GM10266 (cell line): ENCODE results near the gene PRKCZ.

Experiments used
- DNase-seq: peaks from one replicate; pipeline ENCODE4 v3.0.0; 2012; ENCODE audit errors: extremely low spot score
- TF ChIP-seq, protein P1 (sequence below): IDR thresholded peaks from 2 replicates; pipeline ENCODE4 v1.5.1; 2012; ENCODE audit warnings: mild to moderate bottlenecking, low read depth; ENCODE audit not compliant: control insufficient read depth, insufficient read depth; ENCODE audit errors: missing control alignments

Gene PRKCZ

DNA sequence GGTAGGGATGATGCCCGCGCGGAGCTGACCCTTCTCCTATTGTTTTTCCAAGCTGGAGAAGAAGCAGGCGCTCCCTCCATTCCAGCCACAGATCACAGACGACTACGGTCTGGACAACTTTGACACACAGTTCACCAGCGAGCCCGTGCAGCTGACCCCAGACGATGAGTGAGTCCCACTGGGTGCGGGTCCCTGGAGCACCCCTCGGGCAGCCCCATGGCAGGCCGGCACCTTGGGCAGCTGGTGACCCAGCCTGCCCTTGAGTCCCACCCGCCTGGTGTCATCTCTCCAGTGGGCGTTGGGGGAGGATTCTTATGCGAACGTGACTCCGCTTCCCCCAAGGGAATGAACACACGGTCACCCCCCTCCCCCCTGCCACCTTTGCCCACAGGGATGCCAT is 134.3 kb downstream of the PRKCZ start:
- TF ChIP-seq, protein P1, sequence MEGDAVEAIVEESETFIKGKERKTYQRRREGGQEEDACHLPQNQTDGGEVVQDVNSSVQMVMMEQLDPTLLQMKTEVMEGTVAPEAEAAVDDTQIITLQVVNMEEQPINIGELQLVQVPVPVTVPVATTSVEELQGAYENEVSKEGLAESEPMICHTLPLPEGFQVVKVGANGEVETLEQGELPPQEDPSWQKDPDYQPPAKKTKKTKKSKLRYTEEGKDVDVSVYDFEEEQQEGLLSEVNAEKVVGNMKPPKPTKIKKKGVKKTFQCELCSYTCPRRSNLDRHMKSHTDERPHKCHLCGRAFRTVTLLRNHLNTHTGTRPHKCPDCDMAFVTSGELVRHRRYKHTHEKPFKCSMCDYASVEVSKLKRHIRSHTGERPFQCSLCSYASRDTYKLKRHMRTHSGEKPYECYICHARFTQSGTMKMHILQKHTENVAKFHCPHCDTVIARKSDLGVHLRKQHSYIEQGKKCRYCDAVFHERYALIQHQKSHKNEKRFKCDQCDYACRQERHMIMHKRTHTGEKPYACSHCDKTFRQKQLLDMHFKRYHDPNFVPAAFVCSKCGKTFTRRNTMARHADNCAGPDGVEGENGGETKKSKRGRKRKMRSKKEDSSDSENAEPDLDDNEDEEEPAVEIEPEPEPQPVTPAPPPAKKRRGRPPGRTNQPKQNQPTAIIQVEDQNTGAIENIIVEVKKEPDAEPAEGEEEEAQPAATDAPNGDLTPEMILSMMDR: no peak
- DNase-seq: no peak

DNA sequence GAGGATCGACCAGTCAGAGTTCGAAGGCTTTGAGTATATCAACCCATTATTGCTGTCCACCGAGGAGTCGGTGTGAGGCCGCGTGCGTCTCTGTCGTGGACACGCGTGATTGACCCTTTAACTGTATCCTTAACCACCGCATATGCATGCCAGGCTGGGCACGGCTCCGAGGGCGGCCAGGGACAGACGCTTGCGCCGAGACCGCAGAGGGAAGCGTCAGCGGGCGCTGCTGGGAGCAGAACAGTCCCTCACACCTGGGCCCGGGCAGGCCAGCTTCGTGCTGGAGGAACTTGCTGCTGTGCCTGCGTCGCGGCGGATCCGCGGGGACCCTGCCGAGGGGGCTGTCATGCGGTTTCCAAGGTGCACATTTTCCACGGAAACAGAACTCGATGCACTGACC is 134.7 kb downstream of the PRKCZ start:
- DNase-seq: no peak
- TF ChIP-seq, protein P1: no peak

DNA sequence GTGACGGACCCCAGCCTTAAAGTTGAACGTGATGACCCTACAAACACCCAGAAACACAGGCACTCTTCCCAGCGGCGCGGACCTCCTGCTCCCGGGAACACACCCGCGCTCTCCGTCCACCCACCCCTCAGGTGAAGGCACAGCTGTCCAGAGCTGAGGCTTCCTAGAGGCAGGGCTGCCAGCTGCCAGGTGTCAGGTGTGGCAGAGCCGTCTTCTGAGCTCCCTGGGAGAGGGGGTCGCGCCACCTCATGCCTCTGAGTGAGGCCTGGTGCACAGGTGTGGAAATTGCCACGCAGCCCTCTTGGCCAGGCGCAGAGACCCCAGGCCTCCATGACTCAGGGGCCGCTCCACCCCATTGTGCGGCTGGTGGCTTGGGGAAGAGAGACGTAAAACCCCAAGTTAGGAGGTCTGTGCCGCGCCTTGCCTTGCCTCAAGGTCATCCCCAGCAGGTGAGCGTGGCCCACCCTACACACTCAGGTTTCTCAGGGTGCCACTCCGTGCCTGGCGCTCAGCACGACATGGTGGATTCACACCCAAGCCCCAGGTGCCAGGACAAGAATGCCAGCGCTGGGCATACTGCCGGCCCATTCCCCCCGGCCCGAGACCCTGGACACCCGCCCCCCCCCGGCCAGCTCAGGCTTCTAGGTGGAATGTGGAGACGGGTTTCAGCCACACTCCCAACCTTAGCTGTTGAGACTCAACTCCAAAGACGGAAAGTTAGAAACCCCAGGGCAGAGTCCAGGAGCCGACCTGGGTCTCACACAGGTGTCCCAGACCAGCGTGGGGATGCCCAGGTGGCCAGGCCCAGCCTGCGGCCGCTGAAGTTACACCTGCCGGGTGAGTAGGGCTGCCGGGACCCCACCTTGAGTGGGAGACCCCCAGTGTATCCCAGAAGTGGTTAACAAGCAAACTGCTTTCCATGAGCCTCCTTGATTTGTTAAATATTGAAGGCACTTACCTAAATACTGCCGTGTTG is 136.0 kb downstream of the PRKCZ start:
- no peak for DNase-seq
- TF ChIP-seq, protein P1: no peak

DNA sequence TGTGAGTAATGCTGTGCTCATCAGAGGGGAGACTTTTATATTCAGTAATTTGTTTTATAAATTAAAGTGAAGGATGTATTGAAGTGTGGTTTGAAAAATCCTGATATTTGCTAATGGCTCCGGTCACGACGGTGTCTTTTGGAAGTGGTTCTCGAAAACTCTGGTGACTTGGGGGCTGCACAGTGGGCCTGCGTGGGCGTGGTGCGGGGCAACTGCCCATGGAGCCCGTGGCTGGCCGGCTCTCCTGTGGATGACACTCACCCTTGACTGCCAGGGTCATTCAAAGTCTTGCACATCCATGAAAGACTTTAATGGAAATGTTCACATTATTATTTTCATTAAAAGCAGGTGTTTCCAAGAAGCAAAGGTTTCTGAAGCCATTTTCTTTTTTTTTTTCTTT is 136.7 kb downstream of the PRKCZ start:
- DNase-seq: no peak
- TF ChIP-seq, protein P1: no peak

DNA sequence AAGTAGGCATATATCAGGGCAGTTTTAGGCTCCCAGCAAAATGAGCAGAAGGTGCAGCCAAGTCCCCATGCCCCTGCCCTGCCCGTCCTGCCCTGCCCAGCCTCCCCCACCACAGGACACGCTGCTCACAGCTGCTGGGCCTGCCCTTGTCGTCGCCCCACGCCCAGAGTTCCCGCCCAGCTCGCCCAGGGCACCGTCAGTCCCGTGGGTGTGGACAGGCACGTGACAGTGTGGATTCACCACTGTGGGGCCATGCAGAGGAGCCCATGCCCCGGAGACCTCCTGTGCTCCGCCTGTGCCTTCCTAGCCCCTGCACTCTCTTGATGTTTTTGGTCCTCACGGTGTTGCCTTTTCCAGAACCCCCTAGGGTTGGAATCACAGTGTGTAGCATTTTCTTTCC is 137.4 kb downstream of the PRKCZ start:
- no peak for DNase-seq
- TF ChIP-seq, protein P1: no peak

DNA sequence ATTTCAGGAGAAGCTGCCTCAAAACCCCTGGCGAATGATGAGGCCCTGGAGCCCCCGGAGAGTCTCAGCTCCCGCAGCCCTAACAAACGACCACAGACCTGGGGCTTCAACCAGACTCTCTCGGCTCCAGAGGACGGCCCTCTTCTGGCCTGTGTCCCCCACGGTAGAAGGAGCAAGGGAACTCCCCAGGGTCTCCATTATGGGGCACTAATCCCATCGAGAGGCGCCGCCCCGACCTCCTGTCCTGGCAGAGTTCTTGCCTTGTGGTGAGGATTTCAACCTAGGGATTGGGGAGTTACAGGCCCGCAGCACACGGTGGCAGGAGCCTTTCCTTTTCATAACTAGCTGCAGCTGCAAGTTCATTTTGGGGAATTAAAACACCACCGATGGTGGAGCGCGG is 138.1 kb downstream of the PRKCZ start:
- TF ChIP-seq, protein P1: no peak

DNA sequence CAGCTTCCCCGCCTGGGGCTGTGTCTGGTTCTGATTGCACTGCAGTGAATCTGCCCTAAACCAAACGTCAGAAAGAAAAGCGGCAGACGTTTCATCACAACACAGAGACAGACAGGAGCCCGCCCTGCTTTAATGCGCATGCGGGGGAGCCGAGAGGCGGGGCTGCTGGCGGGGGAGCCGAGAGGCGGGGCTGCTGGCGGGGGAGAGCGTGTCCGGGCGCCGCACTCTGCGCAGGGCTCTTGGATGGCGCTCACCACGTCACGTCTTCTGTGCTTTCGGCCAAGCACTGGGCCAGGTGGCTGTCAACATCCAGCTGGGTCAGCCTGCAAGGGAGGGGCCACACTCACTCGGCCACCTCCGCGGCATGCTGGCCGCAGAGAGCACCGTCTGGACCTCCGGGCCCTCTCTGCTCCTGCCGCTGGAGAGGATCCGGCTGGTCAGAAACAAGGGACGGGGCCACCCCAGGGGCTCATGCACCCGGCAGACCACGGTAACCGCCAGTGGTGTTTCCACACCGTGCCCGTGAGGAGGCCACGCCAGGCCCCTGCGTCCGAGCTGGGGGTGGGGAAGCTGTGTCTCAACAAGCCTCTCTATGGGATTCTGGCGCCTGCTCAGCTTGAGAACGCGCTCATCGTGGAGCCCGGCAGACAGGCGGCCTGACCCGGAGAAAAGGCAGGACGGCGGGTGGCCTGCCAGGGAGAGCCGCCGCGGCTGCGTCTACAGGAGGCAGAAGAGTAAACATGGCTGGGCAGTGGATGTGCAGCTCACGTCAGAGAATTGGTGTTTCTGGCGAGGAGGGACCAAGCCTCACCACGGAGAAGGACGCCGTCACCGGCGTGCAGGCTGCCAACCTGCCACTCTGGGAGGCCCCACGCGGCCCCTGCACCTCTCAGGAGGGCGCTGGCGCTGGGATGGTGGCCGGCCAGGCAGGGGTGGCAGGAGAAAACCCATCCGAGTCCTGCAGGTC is 139.5 kb downstream of the PRKCZ start:
- TF ChIP-seq, protein P1: no peak
- DNase-seq: peak; percentile 97

More for the DNA sequence above, 138.1 kb downstream of the PRKCZ start:
- no peak for DNase-seq
